ENCODE measurements around the gene DERL3.

Gene DERL3

GRCh38 chr22:23836281-23836680, 2.5 kb downstream of the DERL3 start:
- H3K4me3 ChIP-seq (ENCODE audit: low read depth, low read length), result no peak overlapping the region
- H3K27ac ChIP-seq (ENCODE audit: extremely low read depth, low read depth, low read length), result no peak overlapping the region
- no peaks in the 10 kb centered on the region for H3K9me3 ChIP-seq (ENCODE audit: control insufficient read depth, insufficient read depth, low read depth, low read length)
- no peaks in the 10 kb centered on the region for H3K4me1 ChIP-seq (ENCODE audit: control insufficient read depth, insufficient read depth, low read length)
- no peak for TF ChIP-seq ZNF449 (tag by site-specific recombination; IDR thresholded peaks at IDR 0.05)
- no peak for TF ChIP-seq ZNF155 (tag by site-specific recombination; IDR thresholded peaks at IDR 0.05)
- no peak for TF ChIP-seq PRDM1 (tag by site-specific recombination; IDR thresholded peaks at IDR 0.05)
- TF ChIP-seq ZNF580 (tag by site-specific recombination; IDR thresholded peaks at IDR 0.05), result no peak
- no peak for TF ChIP-seq ZNF585B (tag by site-specific recombination; IDR thresholded peaks at IDR 0.05)
- TF ChIP-seq ZNF571 (tag by site-specific recombination; IDR thresholded peaks at IDR 0.05), result no peak
- TF ChIP-seq ZNF202 (tag by site-specific recombination; IDR thresholded peaks at IDR 0.05; ENCODE audit: borderline replicate concordance), result no peak
- no peak for TF ChIP-seq FEZF1 (tag by site-specific recombination; IDR thresholded peaks at IDR 0.05)
- TF ChIP-seq ZNF157 (tag by site-specific recombination; IDR thresholded peaks at IDR 0.05), result no peak
- no peak for TF ChIP-seq ZNF423 (tag by site-specific recombination; IDR thresholded peaks at IDR 0.05)
- TF ChIP-seq YY1 (tag by site-specific recombination; IDR thresholded peaks at IDR 0.05), result no peak
- no peak for TF ChIP-seq PRDM4 (tag by site-specific recombination; IDR thresholded peaks at IDR 0.05)
- TF ChIP-seq ZNF140 (tag by site-specific recombination; IDR thresholded peaks at IDR 0.05), result no peak
- peaks cover 0 to 60% of the 10 kb centered on the region in 2 experiments; a peak in 1 of 3 replicates for H3K36me3 ChIP-seq (ENCODE audit: control insufficient read depth in 2 of 2, insufficient read depth in 1 of 2, low read length in 2 of 2)
- POLR2A ChIA-PET, result interaction anchor here (1.5 kb wide), 1 partner anchor 21 kb away, joined by 5 read pairs; the partner anchor contains the start of gene SLC2A11
- CTCF ChIA-PET, result no interaction called here

GRCh38 chr22:23835484-23836144, 3.2 kb downstream of the DERL3 start:
- Histone ChIP-seq H3K4me1 (ENCODE audit: control insufficient read depth, insufficient read depth, low read length) (no peaks in the 10 kb centered on the region), H3K27ac (ENCODE audit: extremely low read depth, low read depth, low read length) (no peak overlapping the region; the same call in 1 of the 2 replicates), H3K4me3 (ENCODE audit: low read depth, low read length) (no peak overlapping the region), H3K36me3 (ENCODE audit: control insufficient read depth in 2 of 2, insufficient read depth in 1 of 2, low read length in 2 of 2) (peaks cover 0 to 65% of the 10 kb centered on the region in 2 experiments; a peak in 1 of 3 replicates), H3K9me3 (ENCODE audit: control insufficient read depth, insufficient read depth, low read depth, low read length) (no peaks in the 10 kb centered on the region)
- CTCF ChIA-PET, result interaction anchor here (0.6 to 1.7 kb wide), 4 partner anchors 14 to 67 kb away, joined by 3 to 11 read pairs (median 3); no protein-coding TSS in a partner anchor
- POLR2A ChIA-PET, result interaction anchor here (0.7 to 1.5 kb wide), 2 partner anchors 22 to 38 kb away, joined by 3 to 5 read pairs; partner anchors contain the start of gene SLC2A11
- no peak for TF ChIP-seq ZSCAN23 (tag by site-specific recombination; IDR thresholded peaks at IDR 0.05)
- no peak for TF ChIP-seq ZFP69B (tag by site-specific recombination; IDR thresholded peaks at IDR 0.05)
- no peak for TF ChIP-seq ZNF658 (tag by site-specific recombination; IDR thresholded peaks at IDR 0.05)
- no peak for TF ChIP-seq ZNF580 (tag by site-specific recombination; IDR thresholded peaks at IDR 0.05)
- no peak for TF ChIP-seq BCL6B (tag by site-specific recombination; IDR thresholded peaks at IDR 0.05)
- TF ChIP-seq ZNF660 (tag by site-specific recombination; IDR thresholded peaks at IDR 0.05), result no peak
- TF ChIP-seq ZNF416 (tag by site-specific recombination; IDR thresholded peaks at IDR 0.05), result no peak
- no peak for TF ChIP-seq ZNF837 (tag by site-specific recombination; IDR thresholded peaks at IDR 0.05)
- TF ChIP-seq ZNF513 (tag by site-specific recombination; IDR thresholded peaks at IDR 0.05), result no peak
- no peak for TF ChIP-seq GLIS1 (tag by site-specific recombination; IDR thresholded peaks at IDR 0.05)
- no peak for TF ChIP-seq ZNF121 (tag by site-specific recombination; IDR thresholded peaks at IDR 0.05)
- no peak for TF ChIP-seq SCRT1 (tag by site-specific recombination; IDR thresholded peaks at IDR 0.05; ENCODE audit: borderline replicate concordance)
- TF ChIP-seq PRDM4 (tag by site-specific recombination; IDR thresholded peaks at IDR 0.05), result no peak
- TF ChIP-seq ZNF701 (tag by site-specific recombination; IDR thresholded peaks at IDR 0.05), result no peak

Measured in HEK293 (cell line).